Measurements from ENCODE around the gene HRG.
"Not testable (repeated sequence)": the region's sequence is repeated elsewhere in the genome, so short reads cannot be mapped to it uniquely, and the experiment has no call there.

The HRG gene

DNA sequence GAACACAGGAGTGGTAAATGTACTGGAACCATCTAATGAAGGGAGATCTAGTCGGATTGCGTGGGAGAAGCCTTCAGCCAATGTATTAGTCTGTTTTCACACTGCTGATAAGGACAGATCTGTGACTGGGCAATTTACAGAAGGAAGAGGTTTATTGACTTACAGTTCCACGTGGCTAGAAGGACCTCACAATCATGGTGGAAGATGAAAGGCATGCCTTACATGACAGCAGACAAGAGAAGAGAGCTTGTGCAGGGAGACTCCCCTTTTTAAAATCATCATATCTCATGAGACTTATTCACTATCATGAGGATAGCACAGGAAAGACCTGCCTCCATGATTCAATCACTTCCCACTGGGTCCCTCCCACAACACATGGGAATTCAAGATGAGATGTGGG is 17.0 kb downstream of the HRG start:
- TF ChIP-seq, protein P1, sequence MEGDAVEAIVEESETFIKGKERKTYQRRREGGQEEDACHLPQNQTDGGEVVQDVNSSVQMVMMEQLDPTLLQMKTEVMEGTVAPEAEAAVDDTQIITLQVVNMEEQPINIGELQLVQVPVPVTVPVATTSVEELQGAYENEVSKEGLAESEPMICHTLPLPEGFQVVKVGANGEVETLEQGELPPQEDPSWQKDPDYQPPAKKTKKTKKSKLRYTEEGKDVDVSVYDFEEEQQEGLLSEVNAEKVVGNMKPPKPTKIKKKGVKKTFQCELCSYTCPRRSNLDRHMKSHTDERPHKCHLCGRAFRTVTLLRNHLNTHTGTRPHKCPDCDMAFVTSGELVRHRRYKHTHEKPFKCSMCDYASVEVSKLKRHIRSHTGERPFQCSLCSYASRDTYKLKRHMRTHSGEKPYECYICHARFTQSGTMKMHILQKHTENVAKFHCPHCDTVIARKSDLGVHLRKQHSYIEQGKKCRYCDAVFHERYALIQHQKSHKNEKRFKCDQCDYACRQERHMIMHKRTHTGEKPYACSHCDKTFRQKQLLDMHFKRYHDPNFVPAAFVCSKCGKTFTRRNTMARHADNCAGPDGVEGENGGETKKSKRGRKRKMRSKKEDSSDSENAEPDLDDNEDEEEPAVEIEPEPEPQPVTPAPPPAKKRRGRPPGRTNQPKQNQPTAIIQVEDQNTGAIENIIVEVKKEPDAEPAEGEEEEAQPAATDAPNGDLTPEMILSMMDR (IDR thresholded peaks at IDR 0.05; ENCODE audit: low read depth, low read length): no peak
- H3K4me3 ChIP-seq (ENCODE audit: low read depth, low read length): no peak overlapping the region
- DNase-seq (ENCODE audit: low read depth, low spot score): no peak
- in situ Hi-C loops (cut with HindIII; ENCODE audit: low sequenced_read_pairs): no loop called here

DNA sequence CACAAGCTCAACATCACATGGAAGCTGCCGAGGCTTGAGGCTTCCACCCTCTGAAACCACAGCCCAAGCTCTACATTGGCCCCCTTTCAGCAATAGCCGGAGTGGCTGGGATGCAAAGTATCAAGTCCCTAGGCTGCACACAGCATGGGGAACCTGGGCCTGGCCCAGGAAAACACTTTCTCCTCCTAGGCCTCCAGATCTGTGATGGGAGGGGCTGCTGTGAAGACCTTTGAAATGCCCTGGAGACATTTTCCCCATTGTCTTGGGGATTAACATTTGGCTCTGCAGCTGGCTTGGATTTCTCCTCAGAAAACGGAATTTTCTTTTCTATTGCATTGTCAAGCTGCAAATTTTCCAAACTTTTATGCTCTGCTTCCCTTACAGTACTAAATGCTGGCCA is 18.2 kb downstream of the HRG start:
- no peak overlapping the region for H3K4me3 ChIP-seq (ENCODE audit: low read depth, low read length)
- TF ChIP-seq, protein P1 (IDR thresholded peaks at IDR 0.05; ENCODE audit: low read depth, low read length): no peak
- no peak for DNase-seq (ENCODE audit: low read depth, low spot score)
- in situ Hi-C loops (cut with HindIII; ENCODE audit: low sequenced_read_pairs): no loop called here

DNA sequence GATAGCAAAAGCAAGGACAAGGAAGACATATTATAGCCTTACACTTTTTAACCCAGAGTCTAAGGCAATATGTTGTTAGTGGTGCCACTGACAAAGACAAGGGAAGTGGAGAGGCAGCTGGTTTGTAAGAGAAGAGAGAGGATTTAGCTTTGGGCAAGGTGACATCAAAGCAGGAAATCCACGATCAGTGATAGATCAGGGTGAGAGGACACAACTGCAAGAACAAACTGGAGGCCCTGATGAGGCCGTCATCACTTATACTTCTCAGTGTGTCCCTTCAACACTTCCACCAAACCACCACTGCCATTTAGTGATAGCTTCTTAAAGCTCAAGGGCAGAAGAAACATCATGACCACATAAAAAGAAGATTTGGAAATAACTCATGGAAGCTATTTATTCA is 20.7 kb downstream of the HRG start:
- in situ Hi-C loops (cut with HindIII; ENCODE audit: low sequenced_read_pairs); DNase-seq (ENCODE audit: low read depth, low spot score): not testable (repeated sequence)

DNA sequence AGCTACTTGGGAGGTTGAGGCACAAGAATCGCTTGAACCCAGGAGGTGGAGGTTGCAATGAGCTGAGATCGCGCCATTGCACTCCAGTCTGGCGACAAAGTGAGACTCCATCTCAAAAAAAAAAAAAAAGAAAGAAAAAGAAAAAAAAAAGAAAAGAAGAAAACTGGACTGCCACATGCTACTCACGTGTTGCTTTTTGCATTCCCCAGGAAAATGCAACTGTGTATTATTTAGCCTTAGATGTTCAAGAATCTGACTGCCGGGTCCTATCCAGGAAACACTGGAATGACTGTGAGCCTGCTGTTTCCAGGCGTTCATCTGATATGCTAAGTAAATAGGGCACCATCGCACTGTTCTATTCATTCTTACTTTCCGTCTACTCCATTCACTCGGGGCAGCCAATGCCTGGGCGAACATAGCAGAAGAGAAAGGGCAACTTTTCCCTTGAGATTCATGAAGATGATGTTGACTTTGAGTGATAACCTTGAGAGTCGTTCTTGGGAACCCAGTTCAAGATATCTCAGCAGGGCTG is 21.4 kb downstream of the HRG start:
- no peak for DNase-seq (ENCODE audit: low read depth, low spot score)
- H3K4me3 ChIP-seq (ENCODE audit: low read depth, low read length): no peak overlapping the region
- in situ Hi-C loops (cut with HindIII; ENCODE audit: low sequenced_read_pairs): no loop called here
- TF ChIP-seq, protein P1 (IDR thresholded peaks at IDR 0.05; ENCODE audit: low read depth, low read length): no peak

More for the DNA sequence above, 20.7 kb downstream of the HRG start:
- not testable (repeated sequence) for H3K4me3 ChIP-seq (ENCODE audit: low read depth, low read length)

DNA sequence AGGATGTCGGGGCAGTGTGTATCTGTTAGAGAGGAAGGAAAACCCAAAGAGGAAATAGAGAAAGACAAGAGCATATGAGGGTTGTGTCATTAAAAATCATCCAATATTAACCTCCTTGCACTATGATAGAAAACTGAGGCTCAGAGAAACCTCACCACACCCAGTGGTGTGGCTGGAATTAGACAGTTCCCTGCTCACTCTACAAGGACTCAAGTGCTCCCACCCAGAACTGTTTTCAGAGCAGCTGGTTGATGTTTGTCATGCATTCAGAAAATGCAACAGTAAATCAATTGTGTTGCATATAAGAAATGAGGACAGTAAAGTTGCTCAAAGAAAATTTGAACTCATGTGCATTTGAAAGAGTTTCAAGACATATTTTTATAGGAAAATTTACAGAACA is 24.5 kb downstream of the HRG start:
- in situ Hi-C loops (cut with HindIII; ENCODE audit: low sequenced_read_pairs); H3K4me3 ChIP-seq (ENCODE audit: low read depth, low read length); DNase-seq (ENCODE audit: low read depth, low spot score): not testable (repeated sequence)

DNA sequence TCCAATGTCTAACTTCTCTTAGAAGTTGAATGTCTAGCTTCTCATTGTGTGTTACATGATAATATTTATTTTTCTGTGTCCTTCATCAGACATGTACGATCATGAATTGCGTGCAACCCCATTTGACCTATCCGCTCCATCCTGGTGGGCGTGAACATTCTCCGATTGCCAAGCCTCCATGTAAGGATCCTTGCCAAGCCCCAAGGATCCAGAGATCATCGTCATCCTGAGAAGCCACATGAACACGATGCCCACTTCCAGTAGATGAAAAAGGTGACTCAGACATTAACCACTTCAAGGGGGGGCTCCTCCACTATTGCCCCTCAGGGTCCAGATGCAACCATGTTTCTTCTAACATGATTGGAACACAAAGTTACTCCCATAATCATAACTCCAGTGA is 25.9 kb downstream of the HRG start:
- H3K4me3 ChIP-seq (ENCODE audit: low read depth, low read length): no peak overlapping the region
- TF ChIP-seq, protein P1 (IDR thresholded peaks at IDR 0.05; ENCODE audit: low read depth, low read length): no peak
- in situ Hi-C loops (cut with HindIII; ENCODE audit: low sequenced_read_pairs): no loop called here

DNA sequence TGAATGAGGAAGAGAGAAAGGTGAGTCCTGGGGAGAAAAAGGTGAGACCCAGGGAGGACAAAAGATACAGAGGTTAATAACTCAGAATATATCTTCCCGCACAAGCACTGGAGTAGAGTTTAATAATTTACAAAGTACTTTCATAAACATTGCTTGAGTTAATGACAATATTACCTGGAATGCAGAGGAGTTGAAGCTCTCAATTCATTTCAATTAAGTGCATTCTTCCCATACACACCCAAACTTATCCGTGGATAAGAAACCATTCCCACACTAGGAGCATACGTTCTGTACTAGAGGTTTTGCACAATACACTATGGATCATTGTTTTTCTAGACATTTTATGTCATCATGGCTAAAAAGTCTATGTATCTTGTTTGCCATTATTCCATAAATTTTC is 28.0 kb downstream of the HRG start:
- TF ChIP-seq, protein P1 (IDR thresholded peaks at IDR 0.05; ENCODE audit: low read depth, low read length): no peak
- DNase-seq (ENCODE audit: low read depth, low spot score): no peak
- H3K4me3 ChIP-seq (ENCODE audit: low read depth, low read length): no peak overlapping the region
- in situ Hi-C loops (cut with HindIII; ENCODE audit: low sequenced_read_pairs): no loop called here

More for the DNA sequence above, 25.9 kb downstream of the HRG start:
- no peak for DNase-seq (ENCODE audit: low read depth, low spot score)

Measured in astrocyte of the spinal cord (primary cell).